Upper lobe of left lung (tissue), 4 donors: ENCODE results near the gene NT5E.

ENCODE experiments used
- CTCF ChIP-seq, 6 experiments: fragments of 450-650 bp in 4 of 6; fragments of 200-600 bp in 2 of 6; sonication (generic) in 2 of 6; IDR thresholded peaks; one replicate each; pipeline ENCODE4 v1.5.1; 2016 to 2019; ENCODE audit warnings: antibody characterized with exemption in 6 of 6
- EP300 ChIP-seq, 4 donors: sonication (generic); formaldehyde crosslinking; IDR thresholded peaks; one replicate each; pipeline ENCODE4 v1.5.1; 2017; ENCODE audit warnings: antibody characterized with exemption in 4 of 4, control low read depth in 2 of 4
- POLR2A ChIP-seq, 4 donors: fragments of 450-650 bp; IDR thresholded peaks; one replicate each; pipeline ENCODE4 v1.5.1; 2016 to 2017; ENCODE audit warnings: antibody characterized with exemption in 4 of 4, mild to moderate bottlenecking in 2 of 4
- POLR2AphosphoS5 ChIP-seq, 2 donors: sonication (generic); formaldehyde crosslinking; IDR thresholded peaks; one replicate each; pipeline ENCODE4 v1.5.1; 2017; ENCODE audit warnings: antibody characterized with exemption in 2 of 2

- TF ChIP-seq POLR2AphosphoS5 (IDR thresholded peaks at IDR 0.05) (no peak), CTCF (IDR thresholded peaks at IDR 0.05) (no peak), POLR2A (IDR thresholded peaks at IDR 0.05) (no peak), EP300 (IDR thresholded peaks at IDR 0.05) (no peak)
Measured at GRCh38 chr6:85464722-85465150, 14.9 kb downstream of the NT5E start.
